ENCODE measurements around the gene EYS. TPM values are rescaled to one million over a fixed set of nuclear protein-coding genes. Genes with fewer than 3 reads are reported as not detected.

Gene EYS
- polyA plus RNA-seq, 2 of the 4 experiments (the other 2 are of a cell fraction) = 0.03 to 0.06 TPM

GRCh38 chr6:65538644-65539043 is 168.4 kb downstream of the EYS start:
- Histone ChIP-seq H3K9me3 (no peaks in the 10 kb centered on the region), H3K4me3 (no peak overlapping the region), H3K4me2 (no peak overlapping the region), H3K27ac (no peak overlapping the region), H3K4me1 (no peaks in the 10 kb centered on the region)
- ChIA-PET POLR2A (no interaction called here), CTCF (no interaction called here)
- FAIRE-seq (no peak), DNase-seq (ENCODE audit: low read depth in 1 of 2, low spot score in 1 of 2) (no peak), ATAC-seq (no peak)
- 83% methylated on average over 1 of the region's 1 CpG for WGBS (ENCODE audit: missing lambda C conversion rate)
- TF ChIP-seq HMGXB4 (CRISPR knock-in tag; IDR thresholded peaks at IDR 0.05; ENCODE audit: borderline replicate concordance) = no peak
- no peak for TF ChIP-seq JUN (IDR thresholded peaks at IDR 0.05)
- TF ChIP-seq MAFK (IDR thresholded peaks at IDR 0.05; ENCODE audit: partially characterized antibody) = no peak
- no peak for TF ChIP-seq POLR2AphosphoS2 (conservative IDR thresholded peaks at IDR 0.05; ENCODE audit: low read length)
- TF ChIP-seq FOXS1 (CRISPR knock-in tag; IDR thresholded peaks at IDR 0.05) = no peak
- no peak for TF ChIP-seq RARB (CRISPR knock-in tag; IDR thresholded peaks at IDR 0.05)
- TF ChIP-seq ELK1 (IDR thresholded peaks at IDR 0.05; ENCODE audit: low read depth, low read length) = no peak
- no peak for TF ChIP-seq EHMT2 (IDR thresholded peaks at IDR 0.05; ENCODE audit: low read depth)
- no peak for TF ChIP-seq CBX8 (IDR thresholded peaks at IDR 0.05)
- no peak for TF ChIP-seq NPAS2 (CRISPR knock-in tag; IDR thresholded peaks at IDR 0.05; ENCODE audit: borderline replicate concordance)
- no peak for TF ChIP-seq EHF (CRISPR knock-in tag; IDR thresholded peaks at IDR 0.05)
- TF ChIP-seq KDM1A (IDR thresholded peaks at IDR 0.05; ENCODE audit: low read depth) = no peak
- no peak for TF ChIP-seq FOSL2 (IDR thresholded peaks at IDR 0.05)
- TF ChIP-seq FOSL2 (CRISPR knock-in tag; IDR thresholded peaks at IDR 0.05) = no peak
- TF ChIP-seq, protein P1, sequence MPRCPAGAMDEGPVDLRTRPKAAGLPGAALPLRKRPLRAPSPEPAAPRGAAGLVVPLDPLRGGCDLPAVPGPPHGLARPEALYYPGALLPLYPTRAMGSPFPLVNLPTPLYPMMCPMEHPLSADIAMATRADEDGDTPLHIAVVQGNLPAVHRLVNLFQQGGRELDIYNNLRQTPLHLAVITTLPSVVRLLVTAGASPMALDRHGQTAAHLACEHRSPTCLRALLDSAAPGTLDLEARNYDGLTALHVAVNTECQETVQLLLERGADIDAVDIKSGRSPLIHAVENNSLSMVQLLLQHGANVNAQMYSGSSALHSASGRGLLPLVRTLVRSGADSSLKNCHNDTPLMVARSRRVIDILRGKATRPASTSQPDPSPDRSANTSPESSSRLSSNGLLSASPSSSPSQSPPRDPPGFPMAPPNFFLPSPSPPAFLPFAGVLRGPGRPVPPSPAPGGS (IDR thresholded peaks at IDR 0.05) = no peak
- TF ChIP-seq PHF8 (IDR thresholded peaks at IDR 0.05; ENCODE audit: borderline replicate concordance, low read depth) = no peak
- no peak for TF ChIP-seq NFE2L2 (conservative IDR thresholded peaks at IDR 0.05; ENCODE audit: low read length)
- no peak for TF ChIP-seq BHLHE40 (IDR thresholded peaks at IDR 0.05; ENCODE audit: low read depth, low read length)

DNA sequence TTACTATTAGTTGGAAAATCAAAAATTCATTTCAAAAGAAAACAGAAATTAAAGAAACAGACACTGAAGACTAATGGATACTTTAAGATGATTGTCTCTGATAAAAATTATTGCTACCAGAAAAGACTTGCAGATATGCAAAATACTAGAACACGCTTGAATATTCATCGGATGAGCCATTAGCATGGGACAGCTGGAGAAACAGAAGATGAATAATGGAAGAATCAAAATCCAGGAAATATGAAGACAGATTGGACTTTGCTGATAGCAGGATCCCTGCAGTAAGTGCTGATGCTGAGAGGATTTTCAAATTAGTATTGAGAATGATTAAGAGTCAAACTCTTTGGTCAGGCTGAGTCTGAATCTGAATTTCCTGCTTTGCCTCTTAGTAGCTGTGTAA is 169.4 kb downstream of the EYS start:
- Histone ChIP-seq H3K9me3 (no peaks in the 10 kb centered on the region), H3K27ac (no peak overlapping the region), H3K4me3 (no peak overlapping the region), H3K4me2 (no peak overlapping the region), H3K4me1 (no peaks in the 10 kb centered on the region)
- DNase-seq (ENCODE audit: low read depth in 1 of 2, low spot score in 1 of 2) (no peak), ATAC-seq (no peak), FAIRE-seq (no peak)
- TF ChIP-seq RAD21 (conservative IDR thresholded peaks at IDR 0.05 in 1 of 2, IDR thresholded peaks at IDR 0.05 in 1 of 2) (no peak), POLR2A (IDR thresholded peaks at IDR 0.05; ENCODE audit: low read length) (no peak)
- ChIA-PET POLR2A (no interaction called here), CTCF (no interaction called here)
- 96% methylated on average over 2 of the region's 2 CpGs for WGBS (ENCODE audit: missing lambda C conversion rate)

DNA sequence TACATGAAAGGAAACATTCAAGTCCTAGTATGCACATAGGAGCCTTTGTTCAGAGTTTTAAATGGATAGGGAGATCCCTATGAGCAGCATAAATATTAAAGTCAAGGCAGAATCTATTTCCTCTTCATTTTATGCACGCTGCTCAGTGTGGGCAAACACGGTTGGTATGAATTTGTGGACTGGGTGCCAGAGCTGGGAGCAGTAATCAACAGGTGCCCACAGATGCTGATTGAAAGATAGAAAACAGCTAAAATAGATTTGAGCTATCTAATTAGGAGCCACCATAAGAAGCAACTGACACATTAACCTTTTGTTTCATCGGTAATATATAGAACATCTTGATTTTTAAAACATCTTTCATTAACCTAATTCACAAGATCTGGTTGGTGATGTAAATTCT is 175.5 kb downstream of the EYS start:
- 68% methylated on average over 3 of the region's 3 CpGs for WGBS (ENCODE audit: missing lambda C conversion rate)
- Histone ChIP-seq H3K4me1 (no peaks in the 10 kb centered on the region), H3K4me3 (no peak overlapping the region), H3K27ac (no peak overlapping the region), H3K9me3 (no peaks in the 10 kb centered on the region), H3K4me2 (no peak overlapping the region)
- no peak for FAIRE-seq
- ChIA-PET CTCF (no interaction called here), POLR2A (no interaction called here)
- TF ChIP-seq ZFP36 (IDR thresholded peaks at IDR 0.05; ENCODE audit: borderline replicate concordance, partially characterized antibody) = no peak
- no peak for TF ChIP-seq EHMT2 (IDR thresholded peaks at IDR 0.05; ENCODE audit: low read depth)
- TF ChIP-seq HOXA7 (CRISPR knock-in tag; IDR thresholded peaks at IDR 0.05) = no peak
- no peak for TF ChIP-seq TFCP2L1 (CRISPR knock-in tag; IDR thresholded peaks at IDR 0.05)
- TF ChIP-seq EHF (CRISPR knock-in tag; IDR thresholded peaks at IDR 0.05) = no peak
- no peak for TF ChIP-seq POLR2A (IDR thresholded peaks at IDR 0.05; ENCODE audit: low read length)
- no peak for TF ChIP-seq FOXS1 (CRISPR knock-in tag; IDR thresholded peaks at IDR 0.05)
- no peak for TF ChIP-seq ESRRA (IDR thresholded peaks at IDR 0.05; ENCODE audit: borderline replicate concordance, low read length)
- TF ChIP-seq, protein P2, sequence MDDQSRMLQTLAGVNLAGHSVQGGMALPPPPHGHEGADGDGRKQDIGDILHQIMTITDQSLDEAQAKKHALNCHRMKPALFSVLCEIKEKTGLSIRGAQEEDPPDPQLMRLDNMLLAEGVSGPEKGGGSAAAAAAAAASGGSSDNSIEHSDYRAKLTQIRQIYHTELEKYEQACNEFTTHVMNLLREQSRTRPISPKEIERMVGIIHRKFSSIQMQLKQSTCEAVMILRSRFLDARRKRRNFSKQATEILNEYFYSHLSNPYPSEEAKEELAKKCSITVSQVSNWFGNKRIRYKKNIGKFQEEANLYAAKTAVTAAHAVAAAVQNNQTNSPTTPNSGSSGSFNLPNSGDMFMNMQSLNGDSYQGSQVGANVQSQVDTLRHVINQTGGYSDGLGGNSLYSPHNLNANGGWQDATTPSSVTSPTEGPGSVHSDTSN (IDR thresholded peaks at IDR 0.05) = no peak
- no peak for TF ChIP-seq RAD21 (conservative IDR thresholded peaks at IDR 0.05 in 1 of 2, IDR thresholded peaks at IDR 0.05 in 1 of 2)
- TF ChIP-seq HOXB13 (CRISPR knock-in tag; IDR thresholded peaks at IDR 0.05; ENCODE audit: low read depth) = no peak
- TF ChIP-seq NPAS2 (CRISPR knock-in tag; IDR thresholded peaks at IDR 0.05; ENCODE audit: borderline replicate concordance) = no peak
- no peak for TF ChIP-seq FOSB (CRISPR knock-in tag; IDR thresholded peaks at IDR 0.05)
- TF ChIP-seq CHD4 (IDR thresholded peaks at IDR 0.05; ENCODE audit: borderline replicate concordance) = no peak
- no peak for TF ChIP-seq KDM1A (IDR thresholded peaks at IDR 0.05; ENCODE audit: low read depth)
- TF ChIP-seq MAZ (IDR thresholded peaks at IDR 0.05; ENCODE audit: borderline replicate concordance, low read depth, low read length) = no peak
- no peak for TF ChIP-seq CBX8 (IDR thresholded peaks at IDR 0.05)
- TF ChIP-seq JUN (IDR thresholded peaks at IDR 0.05) = no peak
- TF ChIP-seq SREBF2 (IDR thresholded peaks at IDR 0.05) = no peak
- TF ChIP-seq JUNB (IDR thresholded peaks at IDR 0.05) = no peak
- DNase-seq (ENCODE audit: low read depth in 1 of 2, low spot score in 1 of 2) = no peak
- no peak for ATAC-seq

Data from A549 (cell line).